ENCODE data around the gene UPF3A.

DNA sequence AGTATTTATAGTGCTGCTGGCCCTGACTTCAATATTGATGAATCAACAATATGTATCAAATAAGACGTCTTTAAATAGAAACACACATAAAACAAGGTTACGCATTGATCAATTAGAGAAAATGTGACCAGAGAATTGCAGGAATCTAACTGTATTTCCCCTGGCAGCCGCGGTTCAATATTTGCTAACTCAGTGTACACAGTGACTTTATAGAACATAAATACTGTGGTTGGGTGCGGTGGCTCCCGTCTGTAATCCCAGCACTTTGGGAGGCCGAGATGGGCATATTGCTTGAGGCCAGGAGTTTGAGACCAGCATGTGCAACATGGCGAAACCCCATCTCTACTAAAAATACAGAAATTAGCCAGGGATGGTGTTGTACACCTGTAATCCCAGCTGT is 22.8 kb upstream of the UPF3A start:
- TF ChIP-seq POLR2AphosphoS5 (IDR thresholded peaks at IDR 0.05) (no peak), CTCF (IDR thresholded peaks at IDR 0.05 in 8 of 11, conservative IDR thresholded peaks at IDR 0.05 in 3 of 11) (no peak), POLR2A (IDR thresholded peaks at IDR 0.05) (no peak)
